Activated CD4-positive, alpha-beta memory T cell treated with anti-CD3 and anti-CD28 coated beads for 36 hours (primary cell): Measurements from ENCODE around the gene B3GNT3. TPM values are rescaled to one million over a fixed set of nuclear protein-coding genes. Genes with fewer than 3 reads are reported as not detected.
A peak's percentile ranks its signal among the peaks of the same experiment; 100 is the strongest.

ENCODE experiments used
- CTCF ChIA-PET: fragments of 350-600 bp; sonication (Branson Sonifier 250); formaldehyde crosslinking; loops from one replicate; lab custom pipeline; 2021; ENCODE audit warnings: antibody characterized with exemption, inconsistent platforms; lab: Charles Lee
- POLR2A ChIA-PET: fragments of 350-600 bp; sonication (Branson Sonifier 250); formaldehyde crosslinking; loops from one replicate; lab custom pipeline; 2021; ENCODE audit warnings: antibody characterized with exemption; lab: Charles Lee
- DNase-seq: peaks from one replicate; pipeline ENCODE4 v3.0.0-alpha.2; 2020
- H3K27ac Mint-ChIP-seq: one replicate; pipeline ENCODE4 v1.8.0; 2021; ENCODE audit warnings: mixed read lengths
- H3K27me3 Mint-ChIP-seq: one replicate; pipeline ENCODE4 v1.8.0; 2021; ENCODE audit warnings: mixed read lengths
- H3K36me3 Mint-ChIP-seq: one replicate; pipeline ENCODE4 v1.8.0; 2021; ENCODE audit warnings: mixed read lengths
- H3K4me1 Mint-ChIP-seq: one replicate; pipeline ENCODE4 v1.8.0; 2021; ENCODE audit warnings: low read depth, mixed read lengths
- H3K4me3 Mint-ChIP-seq: one replicate; pipeline ENCODE4 v1.8.0; 2021; ENCODE audit warnings: mild to moderate bottlenecking, mixed read lengths
- H3K9me3 Mint-ChIP-seq: one replicate; pipeline ENCODE4 v1.8.0; 2021; ENCODE audit warnings: mixed read lengths
- intact Hi-C: fragments of 100-400 bp; cut with micrococcal nuclease; formaldehyde crosslinking; loops from one replicate; pipeline ENCODE4 v1.15.1; 2023
- total RNA-seq, 2 experiments: library from RNA; stranded (reverse); gene quantifications; one replicate each; pipeline ENCODE4 v1.2.3, GENCODE V29; 2021

Gene B3GNT3
- total RNA-seq, 2 experiments from 2014 or later: 0.26 to 0.34 TPM

GRCh38 chr19:17754634-17755442 is 40.1 kb upstream of the B3GNT3 start:
- CTCF ChIA-PET: interaction anchor here (1.2 to 1.4 kb wide), 2 partner anchors 51 to 525 kb away, joined by 3 to 6 read pairs; no protein-coding TSS in a partner anchor
- peaks cover 38% of the 10 kb centered on the region for H3K36me3 Mint-ChIP-seq

GRCh38 chr19:17755443-17755890 is 39.5 kb upstream of the B3GNT3 start:
- H3K36me3 Mint-ChIP-seq: peaks cover 41% of the 10 kb centered on the region

More at GRCh38 chr19:17754634-17755442, 40.1 kb upstream of the B3GNT3 start:
- POLR2A ChIA-PET: interaction anchor here (0.9 to 1.5 kb wide), 2 partner anchors 11 to 106 kb away, joined by 3 read pairs; no protein-coding TSS in a partner anchor
- Mint-ChIP-seq H3K9me3 (no peaks in the 10 kb centered on the region), H3K27me3 (no peaks in the 10 kb centered on the region), H3K27ac (peak overlapping the region; percentile 59), H3K4me3 (no peak overlapping the region), H3K4me1 (peaks cover 52% of the 10 kb centered on the region)
- no peak for DNase-seq
- intact Hi-C loops: no loop called here

GRCh38 chr19:17755977-17756670 is 38.8 kb upstream of the B3GNT3 start:
- ChIA-PET CTCF (interaction anchor here (0.8 kb wide), 1 partner anchor 10 kb away, joined by 3 read pairs; no protein-coding TSS in a partner anchor), POLR2A (no interaction called here)

More at GRCh38 chr19:17755443-17755890, 39.5 kb upstream of the B3GNT3 start:
- Mint-ChIP-seq H3K27me3 (no peaks in the 10 kb centered on the region), H3K9me3 (no peaks in the 10 kb centered on the region), H3K4me3 (no peak overlapping the region), H3K4me1 (peaks cover 48% of the 10 kb centered on the region), H3K27ac (peak overlapping the region; percentile 59)
- intact Hi-C loops: no loop called here
- POLR2A ChIA-PET: no interaction called here
- CTCF ChIA-PET: interaction anchor here (0.8 kb wide), 1 partner anchor 11 kb away, joined by 3 read pairs; no protein-coding TSS in a partner anchor
- no peak for DNase-seq

GRCh38 chr19:17757125-17757524 is 37.8 kb upstream of the B3GNT3 start:
- H3K4me1 Mint-ChIP-seq: peaks cover 39% of the 10 kb centered on the region
- intact Hi-C loops: no loop called here
- no peak for DNase-seq
- H3K27me3 Mint-ChIP-seq: no peaks in the 10 kb centered on the region
- ChIA-PET POLR2A (no interaction called here), CTCF (interaction anchor here (2.2 kb wide), 1 partner anchor 53 kb away, joined by 7 read pairs; no protein-coding TSS in a partner anchor)
- H3K36me3 Mint-ChIP-seq: peaks cover 44% of the 10 kb centered on the region
- no peak overlapping the region for H3K4me3 Mint-ChIP-seq
- H3K9me3 Mint-ChIP-seq: no peaks in the 10 kb centered on the region
- H3K27ac Mint-ChIP-seq: no peak overlapping the region

More at GRCh38 chr19:17755977-17756670, 38.8 kb upstream of the B3GNT3 start:
- H3K9me3 Mint-ChIP-seq: no peaks in the 10 kb centered on the region
- no peak overlapping the region for H3K4me3 Mint-ChIP-seq
- H3K27ac Mint-ChIP-seq: peak overlapping the region; percentile 51
- no peaks in the 10 kb centered on the region for H3K27me3 Mint-ChIP-seq
- H3K4me1 Mint-ChIP-seq: peaks cover 47% of the 10 kb centered on the region
- peak; percentile 68 for DNase-seq
- peaks cover 47% of the 10 kb centered on the region for H3K36me3 Mint-ChIP-seq
- intact Hi-C loops: no loop called here

DNA sequence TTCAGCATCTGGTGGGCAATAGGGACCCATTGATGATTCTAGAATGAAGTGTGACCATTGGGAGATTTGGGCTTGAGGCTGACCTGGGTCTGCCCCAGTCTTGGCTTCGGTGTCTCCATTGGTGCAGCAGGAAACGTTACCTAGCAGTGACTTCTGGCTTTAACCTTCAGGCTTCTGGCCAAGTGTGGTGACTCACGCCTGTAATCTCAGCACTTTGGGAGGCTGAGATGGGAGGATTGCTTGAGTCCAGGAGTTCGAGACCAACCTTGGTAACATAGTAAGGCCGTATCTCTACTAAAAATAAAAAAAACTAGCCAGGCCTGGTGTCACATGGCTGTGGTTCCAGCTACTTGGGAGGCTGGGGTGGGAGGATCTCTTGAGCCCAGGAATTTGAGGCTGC is 36.4 kb upstream of the B3GNT3 start:
- Mint-ChIP-seq H3K4me3 (no peak overlapping the region), H3K36me3 (peaks cover 53% of the 10 kb centered on the region), H3K27me3 (no peaks in the 10 kb centered on the region), H3K9me3 (no peaks in the 10 kb centered on the region), H3K4me1 (peaks cover 33% of the 10 kb centered on the region), H3K27ac (no peak overlapping the region)
- ChIA-PET POLR2A (no interaction called here), CTCF (interaction anchor here (1.4 to 2.2 kb wide), 2 partner anchors 24 to 55 kb away, joined by 3 to 7 read pairs; no protein-coding TSS in a partner anchor)
- no peak for DNase-seq
- intact Hi-C loops: no loop called here

- no peaks in the 10 kb centered on the region for H3K9me3 Mint-ChIP-seq
- H3K36me3 Mint-ChIP-seq: peaks cover 48% of the 10 kb centered on the region
- CTCF ChIA-PET: no interaction called here
- peaks cover 12% of the 10 kb centered on the region for H3K4me1 Mint-ChIP-seq
- DNase-seq: no peak
- no peak overlapping the region for H3K4me3 Mint-ChIP-seq
- H3K27me3 Mint-ChIP-seq: no peaks in the 10 kb centered on the region
- POLR2A ChIA-PET: no interaction called here
- H3K27ac Mint-ChIP-seq: no peak overlapping the region
- intact Hi-C loops: no loop called here
These were observed 33.8 kb upstream of the B3GNT3 start for GRCh38 chr19:17761148-17761547.

GRCh38 chr19:17762505-17763229 is 32.3 kb upstream of the B3GNT3 start:
- no peak overlapping the region for H3K4me3 Mint-ChIP-seq

GRCh38 chr19:17764348-17764747 is 30.6 kb upstream of the B3GNT3 start:
- ChIA-PET CTCF (interaction anchor here (1.1 kb wide), 1 partner anchor 19 kb away, joined by 3 read pairs; no protein-coding TSS in a partner anchor), POLR2A (no interaction called here)
- Mint-ChIP-seq H3K36me3 (peaks cover 43% of the 10 kb centered on the region), H3K27ac (no peak overlapping the region), H3K4me3 (no peak overlapping the region), H3K9me3 (no peaks in the 10 kb centered on the region), H3K27me3 (no peaks in the 10 kb centered on the region), H3K4me1 (peaks cover 2% of the 10 kb centered on the region)
- no peak for DNase-seq
- intact Hi-C loops: no loop called here

More at GRCh38 chr19:17762505-17763229, 32.3 kb upstream of the B3GNT3 start:
- Mint-ChIP-seq H3K9me3 (no peaks in the 10 kb centered on the region), H3K27ac (no peak overlapping the region), H3K36me3 (peaks cover 45% of the 10 kb centered on the region), H3K4me1 (peaks cover 7% of the 10 kb centered on the region), H3K27me3 (no peaks in the 10 kb centered on the region)
- ChIA-PET CTCF (interaction anchor here (0.6 kb wide), 1 partner anchor 113 kb away, joined by 3 read pairs; no protein-coding TSS in a partner anchor), POLR2A (interaction anchor here (0.6 to 0.7 kb wide), 2 partner anchors 13 to 152 kb away, joined by 3 read pairs; no protein-coding TSS in a partner anchor)
- DNase-seq: no peak
- intact Hi-C loops: no loop called here

GRCh38 chr19:17765069-17765618 is 29.8 kb upstream of the B3GNT3 start:
- intact Hi-C loops: no loop called here
- Mint-ChIP-seq H3K36me3 (peaks cover 45% of the 10 kb centered on the region), H3K27me3 (no peaks in the 10 kb centered on the region), H3K4me1 (peaks cover 2% of the 10 kb centered on the region), H3K4me3 (no peak overlapping the region), H3K27ac (no peak overlapping the region), H3K9me3 (no peaks in the 10 kb centered on the region)
- no peak for DNase-seq
- POLR2A ChIA-PET: no interaction called here
- CTCF ChIA-PET: interaction anchor here (1.1 to 1.7 kb wide), 2 partner anchors 10 to 18 kb away, joined by 3 to 5 read pairs; no protein-coding TSS in a partner anchor

- CTCF ChIA-PET: interaction anchor here (0.6 to 1.7 kb wide), 6 partner anchors 8 to 245 kb away, joined by 3 to 5 read pairs (median 3); partner anchors contain the start of gene RPL18A
- Mint-ChIP-seq H3K27me3 (no peaks in the 10 kb centered on the region), H3K9me3 (no peaks in the 10 kb centered on the region), H3K4me3 (no peak overlapping the region), H3K36me3 (peaks cover 45% of the 10 kb centered on the region), H3K4me1 (peaks cover 2% of the 10 kb centered on the region), H3K27ac (no peak overlapping the region)
- intact Hi-C loops: no loop called here
- POLR2A ChIA-PET: interaction anchor here (0.6 to 1.1 kb wide), 2 partner anchors 12 to 210 kb away, joined by 3 read pairs; no protein-coding TSS in a partner anchor
- no peak for DNase-seq
These were observed 28.3 kb upstream of the B3GNT3 start for GRCh38 chr19:17766543-17767131.

- Mint-ChIP-seq H3K27me3 (no peaks in the 10 kb centered on the region), H3K36me3 (peaks cover 49% of the 10 kb centered on the region), H3K4me3 (no peak overlapping the region), H3K9me3 (no peaks in the 10 kb centered on the region), H3K4me1 (peaks cover 2% of the 10 kb centered on the region), H3K27ac (no peak overlapping the region)
- no peak for DNase-seq
- intact Hi-C loops: no loop called here
- CTCF ChIA-PET: no interaction called here
- POLR2A ChIA-PET: no interaction called here
These were observed 27.4 kb upstream of the B3GNT3 start for GRCh38 chr19:17767559-17767958.
